ENCODE measurements around the gene IL36G. TPM values are rescaled to one million over a fixed set of nuclear protein-coding genes. Genes with fewer than 3 reads are reported as not detected.
A peak's percentile ranks its signal among the peaks of the same experiment; 100 is the strongest.
"Not testable (repeated sequence)": the region's sequence is repeated elsewhere in the genome, so short reads cannot be mapped to it uniquely, and the experiment has no call there.

The IL36G gene
- not detected in 2 replicates for total RNA-seq (2022)
- percentile 13 among the genes with signal in this experiment for Bru-seq, nascent RNA
- BruChase-seq, experiment 1, labeled RNA remaining after a 2-hour chase: percentile 17 among the genes with signal in this experiment
- BruChase-seq, experiment 2, labeled RNA remaining after a 6-hour chase: percentile 10 among the genes with signal in this experiment
- long read RNA-seq: 0 reads

- Mint-ChIP-seq H3K36me3 (ENCODE audit: insufficient read depth, unreplicated experiment) (no peaks in the 10 kb centered on the region), H3K4me3 (ENCODE audit: unreplicated experiment) (no peak within 1 kb of the TSS), H3K27me3 (ENCODE audit: insufficient read depth, unreplicated experiment) (peaks cover 4% of the 10 kb centered on the region), H3K27ac (ENCODE audit: unreplicated experiment) (no peak within 1 kb of the TSS), H3K4me1 (ENCODE audit: low read depth, unreplicated experiment) (no peaks in the 10 kb centered on the region), H3K9me3 (ENCODE audit: unreplicated experiment) (no peaks in the 10 kb centered on the region)
- no peak for DNase-seq
- Histone ChIP-seq H3K4me3 (ENCODE audit: low read depth, low read length) (no peak within 1 kb of the TSS), H3K4me1 (peaks cover 8% of the 10 kb centered on the region; the same call in 1 of the 2 replicates), H3K27me3 (replicated peaks; ENCODE audit: control insufficient read depth, insufficient read depth, low read length) (no peaks in the 10 kb centered on the region; the same call in 1 of the 2 replicates), H3K36me3 (ENCODE audit: control insufficient read depth, insufficient read depth, low read length) (no peaks in the 10 kb centered on the region), H3K9me3 (no peaks in the 10 kb centered on the region)
- TF ChIP-seq CTCF (IDR thresholded peaks at IDR 0.05; ENCODE audit: insufficient read depth in 1 of 2, low read depth in 1 of 2, low read length in 1 of 2, severe bottlenecking in 1 of 2, unreplicated experiment in 1 of 2): no peak
- BruUV-seq (replicated peaks): no TSS peak
- ChIA-PET CTCF (no interaction called here), POLR2A (no interaction called here)
- intact Hi-C loops (cut with micrococcal nuclease; ENCODE audit: unreplicated experiment): no loop called here
Measured at GRCh38 chr2:112977559-112978056, at the start of gene IL36G. Gene IL36G, plus strand, starts transcription at chr2:112978006. Its CDS starts 633 bp downstream, at chr2:112978639.

GRCh38 chr2:112933261-112933660 is 44.5 kb upstream of the IL36G start:
- CTCF ChIA-PET: no interaction called here

GRCh38 chr2:112934117-112934516 is 43.7 kb upstream of the IL36G start:
- H3K27me3 Mint-ChIP-seq (ENCODE audit: insufficient read depth, unreplicated experiment); POLR2A ChIA-PET; H3K27ac Mint-ChIP-seq (ENCODE audit: unreplicated experiment); H3K9me3 ChIP-seq; H3K4me3 Mint-ChIP-seq (ENCODE audit: unreplicated experiment); H3K4me1 ChIP-seq; H3K4me1 Mint-ChIP-seq (ENCODE audit: low read depth, unreplicated experiment); H3K4me3 ChIP-seq (ENCODE audit: low read depth, low read length); H3K36me3 Mint-ChIP-seq (ENCODE audit: insufficient read depth, unreplicated experiment); H3K36me3 ChIP-seq (ENCODE audit: control insufficient read depth, insufficient read depth, low read length); CTCF ChIA-PET; H3K27me3 ChIP-seq (replicated peaks; ENCODE audit: control insufficient read depth, insufficient read depth, low read length); DNase-seq; H3K9me3 Mint-ChIP-seq (ENCODE audit: unreplicated experiment); intact Hi-C loops (cut with micrococcal nuclease; ENCODE audit: unreplicated experiment); BruUV-seq (replicated peaks): not testable (repeated sequence)

More at GRCh38 chr2:112933261-112933660, 44.5 kb upstream of the IL36G start:
- Histone ChIP-seq H3K9me3 (no peaks in the 10 kb centered on the region), H3K27me3 (replicated peaks; ENCODE audit: control insufficient read depth, insufficient read depth, low read length) (no peaks in the 10 kb centered on the region), H3K36me3 (ENCODE audit: control insufficient read depth, insufficient read depth, low read length) (no peaks in the 10 kb centered on the region), H3K4me1 (no peaks in the 10 kb centered on the region), H3K4me3 (ENCODE audit: low read depth, low read length) (no peak overlapping the region)
- DNase-seq: no peak
- H3K4me3 Mint-ChIP-seq (ENCODE audit: unreplicated experiment): no peak overlapping the region
- H3K4me1 Mint-ChIP-seq (ENCODE audit: low read depth, unreplicated experiment): no peaks in the 10 kb centered on the region
- H3K9me3 Mint-ChIP-seq (ENCODE audit: unreplicated experiment): no peaks in the 10 kb centered on the region
- POLR2A ChIA-PET: no interaction called here
- TF ChIP-seq CTCF (IDR thresholded peaks at IDR 0.05; ENCODE audit: insufficient read depth in 1 of 2, low read depth in 1 of 2, low read length in 1 of 2, severe bottlenecking in 1 of 2, unreplicated experiment in 1 of 2): no peak
- intact Hi-C loops (cut with micrococcal nuclease; ENCODE audit: unreplicated experiment): no loop called here
- no TSS peak for BruUV-seq (replicated peaks)
- no peaks in the 10 kb centered on the region for H3K27me3 Mint-ChIP-seq (ENCODE audit: insufficient read depth, unreplicated experiment)
- no peak overlapping the region for H3K27ac Mint-ChIP-seq (ENCODE audit: unreplicated experiment)
- H3K36me3 Mint-ChIP-seq (ENCODE audit: insufficient read depth, unreplicated experiment): no peaks in the 10 kb centered on the region

Data from Caco-2 (cell line).